Suprapubic skin (tissue), 4 donors: ENCODE measurements around the gene NCKAP5. TPM values are rescaled to one million over a fixed set of nuclear protein-coding genes. Genes with fewer than 3 reads are reported as not detected.

Experiments used
- DNase-seq, 2 donors: peaks; one replicate each; pipeline ENCODE4 v3.0.0-alpha.2; 2019; ENCODE audit warnings: low spot score in 2 of 2
- H3K27ac ChIP-seq: fragments of 200-600 bp; sonication (generic); one replicate; pipeline ENCODE4 v1.5.1; 2019
- H3K27me3 ChIP-seq: fragments of 200-600 bp; sonication (generic); one replicate; pipeline ENCODE4 v1.5.1; 2019
- H3K36me3 ChIP-seq: fragments of 200-600 bp; sonication (generic); one replicate; pipeline ENCODE4 v1.5.1; 2019
- H3K4me1 ChIP-seq: fragments of 200-600 bp; sonication (generic); one replicate; pipeline ENCODE4 v1.5.1; 2019
- H3K4me3 ChIP-seq: fragments of 200-600 bp; sonication (generic); one replicate; pipeline ENCODE4 v1.5.1; 2019; ENCODE audit warnings: mild to moderate bottlenecking
- H3K9me3 ChIP-seq: fragments of 200-600 bp; sonication (generic); one replicate; pipeline ENCODE4 v1.5.1; 2019
- EP300 ChIP-seq: sonication (generic); formaldehyde crosslinking; IDR thresholded peaks from one replicate; pipeline ENCODE4 v1.6.1; 2017; ENCODE audit warnings: antibody characterized with exemption
- POLR2A ChIP-seq, 2 donors: fragments of 450-650 bp; IDR thresholded peaks; one replicate each; pipeline ENCODE4 v1.6.1; 2017; ENCODE audit warnings: antibody characterized with exemption in 2 of 2, mild to moderate bottlenecking in 2 of 2, moderate library complexity in 2 of 2
- POLR2AphosphoS5 ChIP-seq, 3 donors: sonication (generic); formaldehyde crosslinking; IDR thresholded peaks; one replicate each; pipeline ENCODE4 v1.6.1; 2017; ENCODE audit warnings: antibody characterized with exemption in 3 of 3
- WGBS: methylation state at CpG from one replicate; pipeline ENCODE4 v1.1.5; 2018; 5-methylcytosine and 5-hydroxymethylcytosine counted together
- total RNA-seq, 4 donors: library from RNA; depleted of rRNA; stranded (reverse); fragments of >200 nt; gene quantifications; one replicate each; pipeline ENCODE4 v1.1.0, GENCODE V29; 2016
- TF ChIP-seq, protein P1 (sequence below), 2 donors: fragments of 200-600 bp in 1 of 2; fragments of 450-650 bp in 1 of 2; sonication (generic) in 1 of 2; IDR thresholded peaks; one replicate each; pipeline ENCODE4 v1.5.1; 2016 to 2019; ENCODE audit warnings: antibody characterized with exemption in 2 of 2, mild to moderate bottlenecking in 1 of 2, moderate library complexity in 1 of 2

NCKAP5 gene
- total RNA-seq, 4 donors from 2014 or later = 2.8 to 6.4 (median 4.2) TPM

DNA sequence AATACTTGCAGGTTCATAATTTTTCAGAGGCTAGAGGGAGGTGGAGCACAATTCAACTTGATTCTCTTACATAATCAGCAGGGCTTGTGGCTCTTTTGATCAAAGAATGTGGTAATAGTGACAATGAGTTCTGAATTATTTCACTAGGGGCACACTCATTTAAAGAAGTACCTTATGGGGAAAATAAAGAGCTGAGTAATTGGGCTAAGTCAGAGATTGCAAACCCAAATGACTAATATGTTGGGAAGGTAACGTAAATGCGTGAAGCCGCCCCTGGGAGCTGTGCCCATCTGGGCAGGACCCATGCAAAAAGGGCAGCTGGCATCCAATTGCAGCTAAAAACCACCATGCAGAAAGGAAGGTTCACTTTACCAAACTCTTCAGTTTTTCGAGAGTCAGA, 35.3 kb downstream of the NCKAP5 start:
- Histone ChIP-seq H3K36me3 (no peaks in the 10 kb centered on the region), H3K27me3 (no peaks in the 10 kb centered on the region), H3K4me3 (no peak overlapping the region), H3K4me1 (no peaks in the 10 kb centered on the region), H3K27ac (no peak overlapping the region), H3K9me3 (no peaks in the 10 kb centered on the region)
- 56% methylated on average over 4 of the region's 4 CpGs for WGBS
- DNase-seq = no peak
- no peak for TF ChIP-seq POLR2A (IDR thresholded peaks at IDR 0.05)
- no peak for TF ChIP-seq POLR2AphosphoS5 (IDR thresholded peaks at IDR 0.05)

DNA sequence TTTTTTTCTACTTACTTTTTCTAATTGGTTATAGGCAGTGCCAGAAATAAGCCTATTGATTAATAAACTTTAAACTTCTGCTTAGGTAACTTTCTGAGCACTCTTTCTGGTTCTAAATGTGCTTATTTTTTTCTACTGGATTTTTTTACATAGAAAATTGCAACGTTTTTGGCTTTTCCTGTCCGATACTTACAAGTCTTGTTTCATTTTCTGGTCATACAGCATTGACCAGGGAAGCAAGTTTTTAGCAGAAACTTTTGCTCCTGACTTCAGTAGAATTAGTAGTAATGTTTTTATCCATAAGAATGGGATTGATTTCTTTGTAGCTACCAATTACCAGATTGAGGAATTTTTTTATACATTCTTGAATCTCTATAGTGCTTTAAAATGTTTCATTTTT, 36.9 kb downstream of the NCKAP5 start:
- Histone ChIP-seq H3K4me1 (no peaks in the 10 kb centered on the region), H3K27me3 (no peaks in the 10 kb centered on the region), H3K36me3 (no peaks in the 10 kb centered on the region), H3K27ac (no peak overlapping the region), H3K4me3 (no peak overlapping the region), H3K9me3 (no peaks in the 10 kb centered on the region)
- no peak for TF ChIP-seq POLR2A (IDR thresholded peaks at IDR 0.05)
- TF ChIP-seq, protein P1, sequence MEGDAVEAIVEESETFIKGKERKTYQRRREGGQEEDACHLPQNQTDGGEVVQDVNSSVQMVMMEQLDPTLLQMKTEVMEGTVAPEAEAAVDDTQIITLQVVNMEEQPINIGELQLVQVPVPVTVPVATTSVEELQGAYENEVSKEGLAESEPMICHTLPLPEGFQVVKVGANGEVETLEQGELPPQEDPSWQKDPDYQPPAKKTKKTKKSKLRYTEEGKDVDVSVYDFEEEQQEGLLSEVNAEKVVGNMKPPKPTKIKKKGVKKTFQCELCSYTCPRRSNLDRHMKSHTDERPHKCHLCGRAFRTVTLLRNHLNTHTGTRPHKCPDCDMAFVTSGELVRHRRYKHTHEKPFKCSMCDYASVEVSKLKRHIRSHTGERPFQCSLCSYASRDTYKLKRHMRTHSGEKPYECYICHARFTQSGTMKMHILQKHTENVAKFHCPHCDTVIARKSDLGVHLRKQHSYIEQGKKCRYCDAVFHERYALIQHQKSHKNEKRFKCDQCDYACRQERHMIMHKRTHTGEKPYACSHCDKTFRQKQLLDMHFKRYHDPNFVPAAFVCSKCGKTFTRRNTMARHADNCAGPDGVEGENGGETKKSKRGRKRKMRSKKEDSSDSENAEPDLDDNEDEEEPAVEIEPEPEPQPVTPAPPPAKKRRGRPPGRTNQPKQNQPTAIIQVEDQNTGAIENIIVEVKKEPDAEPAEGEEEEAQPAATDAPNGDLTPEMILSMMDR (IDR thresholded peaks at IDR 0.05) = no peak
- 74% methylated on average over 2 of the region's 2 CpGs for WGBS
- DNase-seq = no peak

DNA sequence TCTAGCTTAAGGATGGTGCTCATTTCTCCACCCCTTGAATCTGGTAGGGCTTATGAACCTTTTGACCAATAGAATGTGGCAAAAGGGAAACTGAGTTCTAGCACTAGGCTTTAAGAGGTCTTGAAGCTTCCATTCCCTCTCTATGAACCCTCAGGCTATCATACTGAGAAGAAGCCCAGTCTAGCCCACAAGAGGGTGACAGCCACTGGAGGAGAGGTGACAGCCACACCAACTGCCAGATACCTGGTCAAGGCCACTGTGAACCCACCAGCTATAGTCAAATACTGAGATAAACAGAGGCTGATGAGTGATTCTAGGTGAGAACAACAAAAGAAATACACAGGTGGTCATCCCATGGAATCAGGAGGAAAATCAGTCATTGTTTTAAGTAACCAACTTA, 37.6 kb downstream of the NCKAP5 start:
- H3K4me1 ChIP-seq = no peaks in the 10 kb centered on the region
- H3K4me3 ChIP-seq = no peak overlapping the region
- H3K36me3 ChIP-seq = no peaks in the 10 kb centered on the region
- H3K27ac ChIP-seq = no peak overlapping the region
- H3K9me3 ChIP-seq = no peaks in the 10 kb centered on the region
- no peak for DNase-seq
- TF ChIP-seq EP300 (no peak), POLR2A (IDR thresholded peaks at IDR 0.05) (no peak), POLR2AphosphoS5 (IDR thresholded peaks at IDR 0.05) (no peak)
- TF ChIP-seq, protein P1 (IDR thresholded peaks at IDR 0.05) = no peak
- H3K27me3 ChIP-seq = no peaks in the 10 kb centered on the region

DNA sequence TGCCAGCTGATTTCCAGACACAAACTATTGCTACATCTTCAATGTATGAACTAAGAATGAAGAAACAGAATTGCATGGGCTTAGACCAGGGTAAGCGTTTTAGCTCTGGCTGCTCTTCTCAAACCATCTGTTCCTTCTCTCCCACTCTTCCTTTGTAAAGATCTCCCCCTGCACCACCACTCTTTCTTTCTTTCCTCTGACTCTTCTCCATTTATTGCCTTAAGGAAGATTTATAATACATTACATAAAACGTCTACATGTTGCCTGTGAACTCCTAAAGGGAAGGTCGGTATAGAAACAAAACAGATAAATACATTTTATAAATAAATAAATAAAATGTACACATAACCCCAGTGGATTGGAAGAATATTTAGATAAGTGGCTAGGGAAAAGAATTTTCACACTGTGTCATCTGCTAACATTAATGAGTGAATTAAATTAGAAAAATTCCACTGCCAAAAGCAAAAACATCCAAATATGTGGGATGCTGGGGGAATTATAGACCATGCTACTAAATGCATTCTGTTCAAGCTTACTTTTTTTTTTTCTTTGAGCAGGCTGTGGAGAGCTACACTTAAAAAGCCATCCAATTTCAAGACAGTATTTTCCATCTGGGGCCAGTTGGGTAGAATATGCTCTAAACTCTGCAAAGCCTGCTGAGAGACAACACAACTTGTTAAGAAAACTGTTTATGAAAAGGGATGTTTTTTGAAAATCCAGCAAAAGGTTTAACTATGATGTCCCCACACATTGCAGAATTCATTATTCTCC, 41.5 kb downstream of the NCKAP5 start:
- WGBS = 63% methylated on average over 3 of the region's 3 CpGs
- Histone ChIP-seq H3K9me3 (no peaks in the 10 kb centered on the region), H3K27me3 (no peaks in the 10 kb centered on the region), H3K27ac (no peak overlapping the region), H3K4me1 (no peaks in the 10 kb centered on the region), H3K4me3 (no peak overlapping the region), H3K36me3 (no peaks in the 10 kb centered on the region)
- no peak for DNase-seq
- TF ChIP-seq, protein P1 (IDR thresholded peaks at IDR 0.05) = no peak
- TF ChIP-seq POLR2AphosphoS5 (IDR thresholded peaks at IDR 0.05) (no peak), POLR2A (IDR thresholded peaks at IDR 0.05) (no peak), EP300 (no peak)

DNA sequence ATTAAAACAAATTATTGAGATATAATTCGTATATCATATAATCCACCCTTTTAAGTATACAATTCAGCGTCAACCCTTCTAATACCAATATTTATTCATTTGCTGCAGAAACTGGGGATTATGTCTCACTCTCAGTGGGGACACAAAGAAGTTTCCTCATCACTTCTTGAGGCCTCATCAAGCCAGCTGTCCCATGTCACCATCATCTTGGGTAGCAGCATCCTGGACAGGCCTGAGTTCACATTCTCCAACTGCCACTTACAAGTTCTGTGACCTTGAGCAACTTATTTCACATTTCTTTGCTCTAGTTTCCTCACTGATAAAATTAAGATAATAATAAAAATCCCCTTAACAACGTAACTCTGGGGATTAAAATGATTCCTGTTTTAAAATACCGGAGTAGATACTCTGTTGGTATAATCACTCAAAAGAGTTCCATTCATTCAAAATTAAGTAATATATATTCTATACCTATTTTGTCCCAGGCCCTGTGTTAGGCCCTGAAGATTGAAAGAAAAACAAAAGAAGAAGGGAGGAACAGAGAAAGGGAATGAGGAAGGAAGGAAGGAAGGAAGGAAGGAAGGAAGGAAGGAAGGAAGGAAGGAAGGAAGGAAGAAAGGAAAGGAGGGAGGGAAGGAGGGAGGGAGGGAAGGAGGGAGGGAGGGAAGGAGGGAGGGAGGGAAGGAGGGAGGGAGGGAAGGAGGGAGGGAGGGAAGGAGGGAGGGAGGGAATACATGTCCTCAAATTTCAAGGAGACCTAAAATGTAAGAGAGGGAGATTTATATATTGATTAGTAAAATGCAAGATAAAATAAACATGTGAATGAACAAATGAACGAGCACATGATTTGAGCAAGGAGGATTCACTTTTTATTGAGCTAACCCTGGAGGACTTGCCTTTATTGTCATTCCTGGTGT, 42.4 kb downstream of the NCKAP5 start:
- 92% methylated on average over 5 of the region's 5 CpGs for WGBS
- Histone ChIP-seq H3K9me3 (no peaks in the 10 kb centered on the region), H3K4me3 (no peak overlapping the region), H3K27ac (no peak overlapping the region), H3K27me3 (no peaks in the 10 kb centered on the region), H3K4me1 (no peaks in the 10 kb centered on the region), H3K36me3 (no peaks in the 10 kb centered on the region)
- TF ChIP-seq POLR2AphosphoS5 (IDR thresholded peaks at IDR 0.05) (no peak), EP300 (no peak), POLR2A (IDR thresholded peaks at IDR 0.05) (no peak)
- TF ChIP-seq, protein P1 (IDR thresholded peaks at IDR 0.05) = no peak
- no peak for DNase-seq
